HG03469 (cell line): ENCODE results near the gene TXNL4B.

Experiments used
- ATAC-seq: cut with Tn5 transposase; IDR thresholded peaks from one replicate; pipeline ENCODE4 v1.9.1; 2021; ENCODE audit warnings: mild to moderate bottlenecking, moderate library complexity, moderate number of reproducible peaks; ENCODE audit not compliant: unreplicated experiment

Gene TXNL4B

GRCh38 chr16:72112906-72113615, 19.6 kb upstream of the TXNL4B start:
- no peak for ATAC-seq

- no peak for ATAC-seq
Measured at GRCh38 chr16:72112452-72112792, 19.0 kb upstream of the TXNL4B start.

GRCh38 chr16:72111657-72112451, 18.4 kb upstream of the TXNL4B start:
- ATAC-seq = no peak

- no peak for ATAC-seq
Measured at GRCh38 chr16:72110662-72111615, 17.5 kb upstream of the TXNL4B start.

- ATAC-seq = no peak
Measured at GRCh38 chr16:72109966-72110530, 16.6 kb upstream of the TXNL4B start.

- no peak for ATAC-seq
Measured at GRCh38 chr16:72109300-72109699, 15.9 kb upstream of the TXNL4B start.

- ATAC-seq = no peak
Measured at GRCh38 chr16:72108353-72109102, 15.1 kb upstream of the TXNL4B start.

- no peak for ATAC-seq
Measured at GRCh38 chr16:72107371-72107770, 14.0 kb upstream of the TXNL4B start.

- no peak for ATAC-seq
Measured at GRCh38 chr16:72105978-72106377, 12.6 kb upstream of the TXNL4B start.

GRCh38 chr16:72104905-72105304, 11.5 kb upstream of the TXNL4B start:
- no peak for ATAC-seq

- ATAC-seq = no peak
Measured at GRCh38 chr16:72101195-72101594, 7.8 kb upstream of the TXNL4B start.

- ATAC-seq = peak; percentile 70
Measured at GRCh38 chr16:72099377-72099818, 6.0 kb upstream of the TXNL4B start.

GRCh38 chr16:72098936-72099335, 5.5 kb upstream of the TXNL4B start:
- no peak for ATAC-seq

- no peak for ATAC-seq
Measured at GRCh38 chr16:72094266-72094610, 818 bp upstream of the TXNL4B start.

GRCh38 chr16:72092832-72093447, 480 bp downstream of the TXNL4B start:
- ATAC-seq = no peak

- ATAC-seq = no peak
Measured at GRCh38 chr16:72091217-72091616, 2.2 kb downstream of the TXNL4B start.

GRCh38 chr16:72085002-72085401, 8.4 kb downstream of the TXNL4B start:
- ATAC-seq = no peak

GRCh38 chr16:72084445-72084844, 9.0 kb downstream of the TXNL4B start:
- ATAC-seq = no peak

- ATAC-seq = no peak
Measured at GRCh38 chr16:72083778-72084404, 9.5 kb downstream of the TXNL4B start.
